ENCODE results near the gene PTPRN2. TPM values are rescaled to one million over a fixed set of nuclear protein-coding genes. Genes with fewer than 3 reads are reported as not detected.

Gene PTPRN2
- polyA plus RNA-seq, 1 experiment: 0.02 TPM

GRCh38 chr7:157963526-157963925 lies 624.1 kb downstream of the PTPRN2 start:
- POLR2A ChIA-PET: no interaction called here
- Histone ChIP-seq H3K4me3 (ENCODE audit: low read depth, low read length) (no peak overlapping the region), H3K27me3 (ENCODE audit: control insufficient read depth, insufficient read depth, low read length) (no peaks in the 10 kb centered on the region), H3K27ac (ENCODE audit: low read depth, low read length) (no peak overlapping the region), H3K9me3 (ENCODE audit: control insufficient read depth, insufficient read depth, low read length) (peaks cover 57% of the 10 kb centered on the region)
- CTCF ChIA-PET: no interaction called here
- TF ChIP-seq CTCF (IDR thresholded peaks at IDR 0.05; ENCODE audit: low read depth, low read length): no peak
- no peak for DNase-seq (ENCODE audit: low read depth, low spot score)

- no peaks in the 10 kb centered on the region for H3K27me3 ChIP-seq (ENCODE audit: control insufficient read depth, insufficient read depth, low read length)
- H3K4me3 ChIP-seq (ENCODE audit: low read depth, low read length): no peak overlapping the region
- H3K9me3 ChIP-seq (ENCODE audit: control insufficient read depth, insufficient read depth, low read length): peaks cover 50% of the 10 kb centered on the region
- TF ChIP-seq CTCF (IDR thresholded peaks at IDR 0.05; ENCODE audit: low read depth, low read length): no peak
- no peak overlapping the region for H3K27ac ChIP-seq (ENCODE audit: low read depth, low read length)
- ChIA-PET POLR2A (no interaction called here), CTCF (no interaction called here)
- no peak for DNase-seq (ENCODE audit: low read depth, low spot score)
Observed at GRCh38 chr7:157962458-157963306, 624.9 kb downstream of the PTPRN2 start.

- ChIA-PET CTCF (no interaction called here), POLR2A (no interaction called here)
- H3K27ac ChIP-seq (ENCODE audit: low read depth, low read length): no peak overlapping the region
- TF ChIP-seq CTCF (IDR thresholded peaks at IDR 0.05; ENCODE audit: low read depth, low read length): no peak
- H3K4me3 ChIP-seq (ENCODE audit: low read depth, low read length): no peak overlapping the region
- no peak for DNase-seq (ENCODE audit: low read depth, low spot score)
- no peaks in the 10 kb centered on the region for H3K27me3 ChIP-seq (ENCODE audit: control insufficient read depth, insufficient read depth, low read length)
- peaks cover 43% of the 10 kb centered on the region for H3K9me3 ChIP-seq (ENCODE audit: control insufficient read depth, insufficient read depth, low read length)
Observed at GRCh38 chr7:157961731-157962457, 625.7 kb downstream of the PTPRN2 start.

GRCh38 chr7:157955348-157955999 lies 632.1 kb downstream of the PTPRN2 start:
- TF ChIP-seq CTCF (IDR thresholded peaks at IDR 0.05; ENCODE audit: low read depth, low read length): no peak
- no peaks in the 10 kb centered on the region for H3K27me3 ChIP-seq (ENCODE audit: control insufficient read depth, insufficient read depth, low read length)
- ChIA-PET POLR2A (no interaction called here), CTCF (no interaction called here)
- no peak overlapping the region for H3K27ac ChIP-seq (ENCODE audit: low read depth, low read length)
- no peak for DNase-seq (ENCODE audit: low read depth, low spot score)
- no peak overlapping the region for H3K4me3 ChIP-seq (ENCODE audit: low read depth, low read length)
- H3K9me3 ChIP-seq (ENCODE audit: control insufficient read depth, insufficient read depth, low read length): peaks cover 61% of the 10 kb centered on the region

- ChIA-PET CTCF (no interaction called here), POLR2A (no interaction called here)
- DNase-seq (ENCODE audit: low read depth, low spot score): no peak
- H3K4me3 ChIP-seq (ENCODE audit: low read depth, low read length): no peak overlapping the region
- H3K27me3 ChIP-seq (ENCODE audit: control insufficient read depth, insufficient read depth, low read length): no peaks in the 10 kb centered on the region
- H3K27ac ChIP-seq (ENCODE audit: low read depth, low read length): no peak overlapping the region
- TF ChIP-seq CTCF (IDR thresholded peaks at IDR 0.05; ENCODE audit: low read depth, low read length): no peak
- H3K9me3 ChIP-seq (ENCODE audit: control insufficient read depth, insufficient read depth, low read length): peaks cover 65% of the 10 kb centered on the region
Observed at GRCh38 chr7:157954901-157955300, 632.7 kb downstream of the PTPRN2 start.
